HEK293T (cell line): ENCODE results near the gene NKIRAS2.

Experiments used
- CTCF ChIA-PET: fragments of 350-600 bp; formaldehyde crosslinking; extraction: SDS; loops from one replicate; lab custom pipeline; 2021; ENCODE audit warnings: antibody characterized with exemption, inconsistent platforms; lab: Yijun Ruan, JAX
- POLR2A ChIA-PET: fragments of 350-600 bp; formaldehyde crosslinking; extraction: SDS; loops from one replicate; lab custom pipeline; 2020; ENCODE audit warnings: antibody characterized with exemption, inconsistent platforms; lab: Yijun Ruan, JAX
- DNase-seq: peaks from one replicate; pipeline ENCODE4 v3.0.0; 2012; ENCODE audit warnings: mixed read lengths; ENCODE audit errors: extremely low spot score
- ARNT ChIP-seq: fragments of 450-650 bp; IDR thresholded peaks from 2 replicates; pipeline ENCODE4 v1.6.1; 2017; ENCODE audit warnings: mild to moderate bottlenecking
- BHLHE40 ChIP-seq: fragments of 450-650 bp; IDR thresholded peaks from 2 replicates; pipeline ENCODE4 v1.6.1; 2016; ENCODE audit warnings: mild to moderate bottlenecking, moderate library complexity, borderline replicate concordance
- CTBP1 ChIP-seq: fragments of 450-650 bp; IDR thresholded peaks from 2 replicates; pipeline ENCODE4 v1.6.1; 2016; ENCODE audit warnings: borderline replicate concordance
- ELF4 ChIP-seq: fragments of 450-650 bp; IDR thresholded peaks from 2 replicates; pipeline ENCODE4 v1.6.1; 2017; ENCODE audit warnings: antibody characterized with exemption
- FOXA1 ChIP-seq: fragments of 450-650 bp; IDR thresholded peaks from 2 replicates; pipeline ENCODE4 v1.6.1; 2016; ENCODE audit warnings: mild to moderate bottlenecking
- FOXK2 ChIP-seq: fragments of 450-650 bp; IDR thresholded peaks from 2 replicates; pipeline ENCODE4 v1.6.1; 2016; ENCODE audit warnings: mild to moderate bottlenecking
- FOXM1 ChIP-seq: fragments of 450-650 bp; IDR thresholded peaks from 2 replicates; pipeline ENCODE4 v1.6.1; 2017; ENCODE audit warnings: mild to moderate bottlenecking, borderline replicate concordance
- HDGF ChIP-seq: fragments of 450-650 bp; IDR thresholded peaks from 2 replicates; pipeline ENCODE4 v1.6.1; 2017; ENCODE audit warnings: antibody characterized with exemption, borderline replicate concordance
- L3MBTL2 ChIP-seq: fragments of 450-650 bp; conservative IDR thresholded peaks from 2 replicates; pipeline ENCODE4 v1.6.1; 2016; ENCODE audit warnings: mild to moderate bottlenecking
- LEF1 ChIP-seq: fragments of 450-650 bp; IDR thresholded peaks from 2 replicates; pipeline ENCODE4 v1.6.1; 2017; ENCODE audit warnings: mild to moderate bottlenecking, borderline replicate concordance
- NFRKB ChIP-seq: fragments of 450-650 bp; IDR thresholded peaks from 2 replicates; pipeline ENCODE4 v1.6.1; 2016; ENCODE audit warnings: mild to moderate bottlenecking, moderate library complexity
- SP1 ChIP-seq: fragments of 450-650 bp; IDR thresholded peaks from 2 replicates; pipeline ENCODE4 v1.6.1; 2017
- SUZ12 ChIP-seq: fragments of 450-650 bp; IDR thresholded peaks from 2 replicates; pipeline ENCODE4 v1.6.1; 2016; ENCODE audit warnings: mild to moderate bottlenecking
- TARDBP ChIP-seq: fragments of 450-650 bp; IDR thresholded peaks from 2 replicates; pipeline ENCODE4 v1.6.1; 2016
- ZNF384 ChIP-seq: fragments of 450-650 bp; IDR thresholded peaks from 2 replicates; pipeline ENCODE4 v1.6.1; 2016
- TF ChIP-seq, protein P1 (sequence below): fragments of 450-650 bp; IDR thresholded peaks from 2 replicates; pipeline ENCODE4 v1.6.1; 2016

Gene NKIRAS2

DNA sequence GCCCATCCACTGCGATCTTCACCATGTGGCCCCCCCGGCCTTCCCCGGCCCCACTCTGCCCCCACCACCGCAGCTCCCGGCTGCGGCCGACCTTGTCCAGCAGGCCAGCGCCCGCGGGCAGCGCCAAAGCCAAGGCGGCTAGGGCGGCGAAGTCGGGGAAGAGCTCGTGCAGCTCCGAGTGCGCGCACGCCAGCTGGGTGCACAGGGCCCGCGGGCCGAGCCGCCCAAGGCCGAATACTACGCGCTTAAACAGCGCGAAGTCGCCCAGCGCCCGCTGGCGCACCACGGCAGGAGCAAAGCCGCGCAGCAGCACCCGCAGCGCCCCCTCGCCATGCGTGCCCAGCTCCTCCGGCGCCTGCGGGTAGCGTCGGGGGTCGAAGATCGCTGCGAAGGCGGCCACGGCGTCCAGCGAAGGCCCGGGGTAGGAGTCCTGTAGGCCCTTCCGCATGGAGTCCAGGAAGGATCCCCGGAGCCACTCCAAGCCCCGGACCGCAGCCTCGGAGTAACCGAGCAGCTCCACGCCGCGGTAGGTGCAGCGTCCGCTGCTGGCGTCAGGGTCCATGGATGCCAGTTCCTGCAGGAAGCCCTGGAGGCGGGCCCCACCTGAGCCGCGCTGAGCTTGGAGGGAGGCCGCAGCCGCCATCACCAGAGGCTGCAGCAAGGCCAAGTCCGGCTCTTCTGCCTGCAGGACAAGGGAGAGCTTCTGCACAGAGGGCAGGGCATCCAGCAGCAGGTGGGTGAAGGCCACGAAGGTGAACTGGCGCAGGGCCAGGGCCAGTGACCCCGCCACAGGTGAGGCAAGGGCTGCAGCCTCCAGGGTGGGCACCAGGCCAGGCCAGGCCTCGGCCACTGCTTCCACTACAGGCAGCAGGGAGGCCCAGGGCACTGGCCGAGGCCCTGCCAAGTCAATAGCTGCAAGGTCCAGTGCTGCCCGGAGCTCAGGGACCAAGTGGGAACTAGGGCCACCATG, 20.2 kb downstream of the NKIRAS2 start:
- ChIA-PET CTCF (interaction anchor here (1.8 kb wide), 2 partner anchors 9 to 12 kb away, joined by 4 to 5 read pairs; no protein-coding TSS in a partner anchor), POLR2A (interaction anchor here (1.1 to 3.4 kb wide), 4 partner anchors 20 to 81 kb away, joined by 3 to 23 read pairs (median 5); partner anchors contain the start of genes CNP, DNAJC7, KAT2A and NKIRAS2)
- DNase-seq, result no peak
- TF ChIP-seq ZNF384 (no peak), FOXM1 (no peak), FOXA1 (no peak), NFRKB (no peak), BHLHE40 (no peak), L3MBTL2 (no peak), HDGF (no peak), ARNT (no peak), SP1 (no peak), SUZ12 (no peak), CTBP1 (no peak), TARDBP (no peak), ELF4 (no peak), LEF1 (no peak), FOXK2 (no peak)
- TF ChIP-seq, protein P1, sequence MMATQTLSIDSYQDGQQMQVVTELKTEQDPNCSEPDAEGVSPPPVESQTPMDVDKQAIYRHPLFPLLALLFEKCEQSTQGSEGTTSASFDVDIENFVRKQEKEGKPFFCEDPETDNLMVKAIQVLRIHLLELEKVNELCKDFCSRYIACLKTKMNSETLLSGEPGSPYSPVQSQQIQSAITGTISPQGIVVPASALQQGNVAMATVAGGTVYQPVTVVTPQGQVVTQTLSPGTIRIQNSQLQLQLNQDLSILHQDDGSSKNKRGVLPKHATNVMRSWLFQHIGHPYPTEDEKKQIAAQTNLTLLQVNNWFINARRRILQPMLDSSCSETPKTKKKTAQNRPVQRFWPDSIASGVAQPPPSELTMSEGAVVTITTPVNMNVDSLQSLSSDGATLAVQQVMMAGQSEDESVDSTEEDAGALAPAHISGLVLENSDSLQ, result no peak

DNA sequence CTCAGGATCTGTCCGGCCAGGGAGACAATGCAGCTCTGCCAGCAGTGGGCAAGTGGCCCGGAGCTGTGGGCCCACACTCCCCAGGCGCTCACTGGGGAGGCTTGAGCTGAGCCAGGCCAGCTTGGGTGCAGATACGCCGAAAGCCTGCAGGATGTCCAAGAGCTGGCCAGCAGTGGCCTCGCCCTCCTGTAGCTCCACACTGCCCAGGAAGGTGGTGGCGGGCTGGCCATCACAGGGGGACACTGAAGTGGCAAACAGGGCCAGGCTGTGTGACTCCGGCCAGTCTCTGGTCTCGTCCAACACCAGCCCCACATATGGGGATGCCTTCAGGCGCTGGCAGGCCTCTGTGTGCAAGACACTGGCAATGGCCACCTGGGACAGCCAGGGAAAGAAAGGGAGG, 20.9 kb downstream of the NKIRAS2 start:
- ChIA-PET POLR2A (interaction anchor here (0.7 to 3.4 kb wide), 6 partner anchors 12 to 351 kb away, joined by 3 to 23 read pairs (median 4); partner anchors contain the start of genes CNP, DNAJC7 and NKIRAS2), CTCF (interaction anchor here (0.6 to 1.8 kb wide), 5 partner anchors 9 to 78 kb away, joined by 3 to 5 read pairs (median 3); no protein-coding TSS in a partner anchor)
- no peak for DNase-seq
- TF ChIP-seq, protein P1, result no peak
- no peak for TF ChIP-seq SP1
- TF ChIP-seq BHLHE40, result no peak
- TF ChIP-seq HDGF, result no peak
- no peak for TF ChIP-seq L3MBTL2
- no peak for TF ChIP-seq SUZ12
- TF ChIP-seq ARNT, result no peak
- no peak for TF ChIP-seq ELF4
- TF ChIP-seq NFRKB, result no peak
- TF ChIP-seq FOXA1, result no peak
- TF ChIP-seq FOXK2, result no peak
- no peak for TF ChIP-seq LEF1
- TF ChIP-seq CTBP1, result no peak
- TF ChIP-seq ZNF384, result no peak
- no peak for TF ChIP-seq TARDBP
- no peak for TF ChIP-seq FOXM1

DNA sequence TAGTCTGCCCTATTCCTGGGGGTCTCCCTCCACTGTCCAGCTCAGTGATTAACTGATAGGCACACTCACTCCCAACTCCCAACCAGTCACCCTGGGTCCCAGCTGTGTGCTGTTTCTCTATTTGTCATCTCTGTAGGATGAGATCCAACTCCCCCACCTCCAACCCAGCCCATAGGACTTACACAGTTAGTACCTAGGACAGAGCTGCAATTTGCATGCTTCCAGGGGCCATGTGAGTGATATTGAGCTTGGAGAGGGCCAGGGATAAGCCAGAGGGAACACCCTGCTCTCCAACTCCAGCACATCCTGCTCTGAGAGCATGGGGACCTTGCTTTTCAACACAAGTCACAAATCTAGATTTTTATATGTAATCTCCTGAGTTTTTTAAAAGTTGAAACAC, 21.7 kb downstream of the NKIRAS2 start:
- CTCF ChIA-PET, result interaction anchor here (0.6 to 1.8 kb wide), 4 partner anchors 10 to 77 kb away, joined by 3 to 4 read pairs (median 3); no protein-coding TSS in a partner anchor
- POLR2A ChIA-PET, result interaction anchor here (0.7 to 3.4 kb wide), 5 partner anchors 12 to 352 kb away, joined by 3 to 23 read pairs (median 4); partner anchors contain the start of genes CNP, DNAJC7 and NKIRAS2
- DNase-seq, result no peak
- TF ChIP-seq ZNF384 (no peak), ELF4 (no peak), CTBP1 (no peak), FOXK2 (no peak), SUZ12 (no peak), BHLHE40 (no peak), L3MBTL2 (no peak), FOXM1 (no peak), HDGF (no peak)

DNA sequence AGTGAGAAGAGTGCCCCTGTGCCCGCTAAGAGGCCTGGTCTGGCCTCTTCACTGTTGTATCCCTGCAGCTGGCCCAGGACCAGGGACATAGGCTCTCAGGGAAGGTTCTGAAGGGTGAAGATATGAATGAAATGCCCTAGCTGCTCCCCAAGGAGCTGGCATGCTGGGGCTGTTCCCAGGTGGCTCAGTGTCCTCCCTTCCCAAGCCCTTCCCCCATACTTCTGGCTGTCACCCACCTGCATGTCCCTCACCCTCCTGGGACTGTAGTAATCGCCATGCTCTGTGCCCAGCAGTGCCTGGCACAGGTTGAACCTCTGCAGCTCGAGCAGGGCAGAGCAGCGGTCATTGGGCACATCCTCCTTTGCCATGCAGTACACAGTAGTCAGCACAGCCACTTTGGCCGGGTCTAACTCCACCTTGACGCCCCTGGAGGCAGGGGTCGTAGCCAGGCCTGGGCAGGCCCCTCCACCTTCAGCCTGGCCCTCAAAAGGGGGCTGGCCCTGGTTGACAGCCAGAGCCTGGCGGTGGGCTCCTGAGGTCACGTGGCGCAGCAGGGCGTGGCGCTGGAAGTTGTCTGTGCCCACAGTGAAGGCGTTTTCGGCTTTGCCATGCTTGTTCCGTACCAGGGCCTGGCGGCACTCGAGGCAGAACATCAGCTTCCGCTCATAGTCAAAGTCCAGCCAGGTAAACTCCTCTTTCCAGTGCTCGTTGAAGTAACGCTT, 22.9 kb downstream of the NKIRAS2 start:
- ChIA-PET CTCF (no interaction called here), POLR2A (no interaction called here)
- TF ChIP-seq SUZ12 (no peak), ELF4 (no peak), FOXM1 (no peak), FOXK2 (no peak), CTBP1 (no peak), L3MBTL2 (no peak), TARDBP (no peak), SP1 (no peak), ARNT (no peak), LEF1 (no peak), ZNF384 (no peak), FOXA1 (no peak), BHLHE40 (no peak), HDGF (no peak)
- TF ChIP-seq, protein P1, result no peak
- no peak for DNase-seq

DNA sequence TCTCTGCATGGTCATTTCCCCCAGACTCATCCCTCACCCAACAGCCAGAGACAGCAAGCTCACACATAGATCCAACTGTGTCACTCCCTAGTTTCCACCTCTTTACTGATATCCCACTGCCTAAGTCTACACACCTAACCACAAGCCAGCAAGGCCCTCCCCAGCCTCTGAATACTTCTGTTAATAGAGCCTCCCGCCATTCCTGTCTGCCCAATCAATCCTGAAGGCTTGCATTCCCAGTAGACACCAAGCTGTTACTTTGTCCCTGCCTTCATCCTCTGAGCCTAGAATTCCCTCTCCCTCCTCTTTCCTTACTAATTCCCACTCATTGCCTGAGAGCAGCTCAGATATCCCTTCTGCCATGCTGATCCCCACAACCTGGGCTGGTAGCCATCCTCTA, 25.8 kb downstream of the NKIRAS2 start:
- POLR2A ChIA-PET, result interaction anchor here (1.3 to 1.4 kb wide), 2 partner anchors 28 to 357 kb away, joined by 3 to 10 read pairs; partner anchors contain the start of genes DNAJC7 and EIF1
- CTCF ChIA-PET, result interaction anchor here (0.8 kb wide), 1 partner anchor 22 kb away, joined by 4 read pairs; no protein-coding TSS in a partner anchor
- no peak for DNase-seq
- TF ChIP-seq ARNT (no peak), ELF4 (no peak), FOXM1 (no peak), NFRKB (no peak), L3MBTL2 (no peak), LEF1 (no peak), SP1 (no peak), SUZ12 (no peak), CTBP1 (no peak), BHLHE40 (no peak), ZNF384 (no peak), FOXA1 (no peak), HDGF (no peak), FOXK2 (no peak), TARDBP (no peak)
- TF ChIP-seq, protein P1, result no peak
